HG02588 (cell line): ENCODE results near the gene TANC1.

Experiments
- ATAC-seq: cut with Tn5 transposase; IDR thresholded peaks from one replicate; pipeline ENCODE4 v1.9.1; 2021; ENCODE audit warnings: mild to moderate bottlenecking, moderate library complexity; ENCODE audit not compliant: unreplicated experiment

TANC1 gene

DNA sequence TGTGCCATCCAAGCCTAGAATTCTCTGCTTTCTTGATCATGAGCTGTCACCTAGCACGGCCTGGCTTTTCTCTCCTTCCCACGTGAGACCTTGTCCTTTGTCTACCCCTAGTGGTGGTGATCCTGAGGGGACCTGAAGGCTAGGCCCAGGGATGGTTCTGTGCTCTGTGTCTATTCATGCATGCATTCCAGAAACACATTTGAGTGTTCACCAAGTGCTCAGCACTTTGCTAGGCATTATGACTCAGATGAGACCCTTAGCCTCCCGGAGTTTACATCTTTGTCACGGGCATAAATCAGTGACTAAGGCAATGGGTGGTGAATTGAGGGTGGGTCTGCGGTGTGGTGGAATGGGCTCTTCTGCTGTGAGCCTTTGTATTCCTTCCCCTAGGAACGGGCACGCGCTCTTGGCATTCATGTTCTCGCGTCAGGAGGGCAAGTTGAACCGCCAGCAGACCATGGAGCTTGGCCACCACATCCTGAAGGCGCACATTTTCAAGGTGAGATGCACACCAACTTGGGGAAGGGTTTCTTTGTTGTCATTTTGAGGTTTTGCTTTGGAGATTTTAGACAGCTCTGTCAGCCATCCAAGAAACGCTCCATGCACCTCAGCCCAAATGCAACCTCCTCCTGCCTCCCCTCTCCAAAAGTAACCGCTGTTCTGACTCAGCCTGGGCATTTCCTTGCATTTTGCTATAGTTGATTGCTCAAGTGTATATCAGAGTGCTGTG lies 217.1 kb downstream of the TANC1 start:
- ATAC-seq = no peak

DNA sequence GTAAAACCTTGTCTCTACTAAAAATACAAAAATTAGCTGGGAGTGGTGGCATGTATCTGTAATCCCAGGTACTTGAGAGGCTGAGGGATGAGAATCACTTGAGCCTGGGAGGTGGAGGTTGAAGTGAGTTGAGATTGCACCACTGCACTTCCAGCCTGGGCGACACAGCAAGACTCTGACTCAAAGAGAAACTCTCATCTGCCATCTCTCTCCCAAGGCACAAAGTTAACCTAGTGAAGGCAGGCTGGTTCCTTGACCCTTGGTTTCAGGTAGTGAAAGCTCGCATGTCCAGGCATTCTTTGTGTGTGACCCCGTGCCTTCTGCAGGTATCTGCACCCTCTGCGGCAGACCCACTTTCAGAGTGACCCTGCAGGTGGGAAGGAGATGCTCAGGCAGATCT lies 218.0 kb downstream of the TANC1 start:
- peak; percentile 52 for ATAC-seq

DNA sequence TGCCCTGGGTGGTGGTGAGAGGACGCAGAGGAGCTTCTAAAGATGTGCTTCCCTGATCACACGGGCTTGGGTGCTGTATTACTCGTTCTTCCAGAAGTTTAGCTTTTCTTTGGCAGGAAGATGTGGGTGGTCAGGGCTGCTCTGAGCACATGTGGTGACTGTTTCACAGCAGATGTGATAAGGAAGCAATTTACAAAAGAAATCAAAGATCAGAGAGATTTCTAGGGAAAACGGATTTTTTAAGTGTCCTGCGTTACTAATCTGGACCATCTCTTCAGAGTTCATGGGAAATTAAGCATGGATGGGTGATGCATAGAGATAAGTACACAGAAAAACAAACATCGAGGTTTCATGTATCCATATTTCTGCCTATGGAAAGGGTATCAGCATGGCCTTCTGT lies 218.7 kb downstream of the TANC1 start:
- ATAC-seq = no peak

DNA sequence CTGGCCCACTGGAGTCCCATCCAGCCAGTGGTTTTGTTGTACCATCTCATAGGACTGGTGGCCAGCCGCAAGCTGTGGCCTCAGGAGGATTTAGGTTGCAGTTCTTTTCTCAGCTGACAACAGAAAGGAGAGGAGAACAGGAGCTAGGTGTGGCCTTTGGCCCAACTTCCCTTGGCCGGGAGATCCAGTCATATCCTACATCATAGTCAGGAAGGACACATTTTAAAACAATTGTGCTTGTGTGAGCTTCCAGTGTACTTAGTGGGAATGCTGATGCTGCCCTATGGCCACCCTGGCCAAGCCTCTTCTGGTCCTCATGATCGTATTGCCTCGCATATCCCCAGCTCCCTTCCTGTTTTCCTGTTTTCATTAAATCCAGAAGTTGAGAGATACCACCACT lies 220.0 kb downstream of the TANC1 start:
- ATAC-seq = no peak

DNA sequence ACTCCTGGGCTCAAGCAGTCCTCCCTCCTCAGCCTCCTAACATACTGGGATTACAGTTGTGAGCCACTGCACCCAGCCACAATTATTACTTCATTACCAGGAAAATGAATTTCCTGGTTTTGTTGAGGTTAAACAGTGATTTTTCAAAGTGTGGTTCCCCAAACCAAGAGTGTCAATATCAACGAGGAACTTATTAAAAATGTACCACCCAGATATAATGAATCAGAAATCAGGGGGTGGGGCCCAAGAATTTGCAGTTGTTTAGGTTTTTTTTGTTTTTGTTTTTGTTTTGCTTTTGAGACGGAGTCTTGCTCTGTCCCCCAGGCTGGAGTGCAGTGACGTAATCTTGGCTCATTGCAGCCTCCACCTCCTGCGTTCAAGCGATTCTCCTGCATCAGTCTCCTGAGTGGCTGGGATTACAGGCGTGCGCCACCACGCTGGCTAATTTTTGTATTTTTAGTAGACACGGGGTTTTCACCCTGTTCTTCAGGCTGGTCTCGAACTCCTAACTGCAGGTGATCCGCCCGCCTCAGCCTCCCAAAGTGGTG lies 224.0 kb downstream of the TANC1 start:
- ATAC-seq = no peak

DNA sequence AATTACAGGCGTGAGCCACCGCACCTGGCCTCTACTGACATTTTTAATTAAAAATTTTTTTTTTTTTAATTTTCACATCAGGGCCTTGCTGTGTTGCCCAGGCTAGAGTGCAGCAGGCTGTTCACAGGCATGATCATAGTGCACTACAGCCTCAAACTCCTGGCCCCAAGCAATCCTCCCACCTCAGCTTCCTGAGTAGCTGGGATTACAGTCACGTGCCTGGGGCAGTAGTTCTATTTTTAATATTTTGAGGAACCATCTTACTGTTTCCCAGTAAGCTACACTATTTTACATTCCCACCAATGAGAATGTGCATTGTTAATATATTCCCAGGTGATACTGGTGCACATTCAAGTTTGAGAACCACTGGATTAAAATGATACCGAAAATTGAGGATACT lies 225.4 kb downstream of the TANC1 start:
- no peak for ATAC-seq

DNA sequence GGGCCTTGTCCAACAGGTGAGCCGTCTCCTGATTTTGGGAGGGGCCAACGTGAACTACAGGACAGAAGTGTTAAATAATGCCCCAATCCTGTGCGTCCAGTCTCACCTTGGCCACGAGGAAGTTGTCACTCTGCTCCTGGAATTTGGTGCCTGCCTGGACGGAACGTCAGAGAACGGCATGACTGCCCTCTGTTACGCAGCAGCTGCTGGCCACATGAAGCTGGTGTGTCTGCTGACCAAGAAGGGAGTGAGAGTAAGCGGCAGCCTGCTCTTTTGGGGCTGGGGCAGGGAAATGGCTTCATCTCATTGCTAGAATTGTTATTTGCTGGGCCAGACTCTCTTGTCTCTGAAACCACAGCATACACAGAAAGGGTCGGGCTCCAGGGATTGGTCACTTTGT lies 225.8 kb downstream of the TANC1 start:
- no peak for ATAC-seq

DNA sequence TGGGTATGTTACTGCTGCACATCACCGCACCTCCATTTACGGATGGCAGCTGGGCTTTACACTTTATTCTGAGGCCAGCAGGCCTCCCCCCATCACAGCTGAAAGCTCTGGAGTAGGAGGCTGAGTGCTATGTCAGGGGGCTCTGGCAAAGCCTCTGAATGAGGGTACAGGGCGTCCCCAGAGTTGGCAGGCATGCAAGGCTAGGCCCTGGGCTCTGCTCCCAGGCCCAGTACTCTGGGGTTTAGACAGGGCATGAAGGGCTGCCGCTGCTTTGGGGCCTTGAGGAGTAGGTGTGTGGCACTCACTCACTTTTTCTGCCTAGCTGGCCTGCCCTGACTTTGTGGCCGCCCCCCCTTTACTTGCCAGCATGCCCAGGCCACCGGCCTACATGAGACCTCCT lies 227.3 kb downstream of the TANC1 start:
- ATAC-seq = no peak

DNA sequence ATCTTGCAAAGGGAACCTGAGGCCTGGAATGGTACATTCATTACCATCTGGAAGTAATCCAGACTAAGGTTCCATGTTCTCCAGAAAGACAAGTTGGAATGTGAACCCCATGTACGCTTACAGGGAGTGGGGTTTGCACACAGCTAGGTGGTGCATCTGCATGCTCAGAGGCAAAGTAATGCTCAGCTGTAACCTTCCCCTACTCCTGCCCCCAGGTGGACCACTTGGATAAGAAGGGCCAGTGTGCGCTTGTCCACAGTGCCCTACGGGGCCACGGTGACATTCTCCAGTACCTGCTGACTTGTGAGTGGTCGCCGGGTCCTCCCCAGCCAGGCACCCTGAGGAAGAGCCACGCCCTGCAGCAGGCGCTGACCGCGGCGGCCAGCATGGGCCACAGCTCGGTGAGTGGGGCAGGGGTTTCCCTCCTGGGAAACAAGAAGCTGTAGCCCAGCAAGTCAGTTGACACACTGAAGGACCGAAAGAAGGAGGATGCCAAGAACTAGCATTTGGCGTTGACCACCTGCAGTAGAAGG lies 228.0 kb downstream of the TANC1 start:
- no peak for ATAC-seq

DNA sequence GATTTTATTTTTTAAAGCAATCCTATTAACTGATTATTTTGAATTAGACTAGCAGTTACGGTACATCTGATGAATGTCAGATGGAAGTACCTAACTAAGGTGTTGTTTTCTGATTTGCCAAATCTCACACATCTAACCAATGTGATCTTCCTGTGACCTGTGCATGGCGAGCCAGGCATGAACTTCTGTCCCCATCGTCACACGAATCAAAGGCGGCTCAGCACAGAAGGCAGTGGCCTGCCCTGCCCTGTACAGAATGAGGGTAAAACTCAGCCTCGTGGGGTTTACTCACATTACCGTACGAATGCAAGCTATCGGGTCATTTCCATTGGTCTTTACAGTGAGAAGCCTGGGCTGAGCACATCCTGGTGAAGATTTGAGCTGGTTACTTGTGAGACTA lies 230.8 kb downstream of the TANC1 start:
- no peak for ATAC-seq

DNA sequence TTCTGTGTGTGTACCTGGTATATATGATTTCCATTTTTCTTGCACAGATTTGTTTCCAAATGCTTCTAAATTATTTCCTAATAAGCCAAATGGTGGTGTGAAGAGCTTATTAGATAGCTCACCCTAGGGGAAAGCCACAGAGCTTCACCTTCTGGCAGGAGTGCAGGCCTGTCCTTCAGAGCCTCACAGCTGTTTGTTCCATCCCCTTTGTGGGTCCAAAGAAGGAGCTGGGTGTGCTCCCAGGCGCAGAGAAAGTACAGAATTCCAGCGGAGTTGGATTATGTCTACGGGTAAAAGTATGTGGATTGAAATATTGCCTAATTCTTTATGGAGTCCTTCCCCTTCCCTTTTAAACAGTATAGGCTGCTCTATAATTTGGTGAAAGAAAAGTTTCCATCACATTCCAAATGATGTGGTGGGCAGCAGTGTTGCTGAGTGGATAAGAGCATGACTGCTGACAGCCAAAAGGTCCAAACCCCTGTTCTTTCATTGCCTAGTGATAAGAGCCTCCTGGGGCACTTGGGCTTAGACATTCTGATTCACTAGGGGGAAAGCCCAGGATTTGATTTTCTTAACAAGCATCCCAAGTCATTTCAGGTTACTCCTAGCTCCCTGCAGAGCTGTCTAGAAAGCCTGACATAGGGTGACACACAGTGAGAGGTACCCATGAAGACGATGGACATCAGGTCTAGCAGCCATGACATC lies 231.5 kb downstream of the TANC1 start:
- no peak for ATAC-seq

DNA sequence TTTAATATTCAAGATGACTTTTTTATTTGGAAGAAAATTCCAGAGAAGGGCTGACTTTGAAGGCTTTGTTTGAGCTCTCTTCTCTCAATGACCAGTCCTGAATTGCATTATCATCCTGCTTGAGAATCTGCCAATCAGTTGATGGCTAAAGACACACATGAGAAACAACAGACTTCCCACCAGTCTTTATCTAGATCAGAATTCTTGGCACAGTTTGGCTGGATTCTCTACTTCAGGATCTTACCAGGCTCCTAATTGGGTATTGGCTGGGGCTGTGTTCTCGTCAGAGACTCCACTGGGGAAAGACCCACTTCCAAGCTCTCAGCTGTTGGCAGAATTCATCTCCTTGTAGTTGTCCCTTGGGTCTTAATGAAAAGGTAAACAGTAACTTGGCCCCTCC lies 232.1 kb downstream of the TANC1 start:
- no peak for ATAC-seq

DNA sequence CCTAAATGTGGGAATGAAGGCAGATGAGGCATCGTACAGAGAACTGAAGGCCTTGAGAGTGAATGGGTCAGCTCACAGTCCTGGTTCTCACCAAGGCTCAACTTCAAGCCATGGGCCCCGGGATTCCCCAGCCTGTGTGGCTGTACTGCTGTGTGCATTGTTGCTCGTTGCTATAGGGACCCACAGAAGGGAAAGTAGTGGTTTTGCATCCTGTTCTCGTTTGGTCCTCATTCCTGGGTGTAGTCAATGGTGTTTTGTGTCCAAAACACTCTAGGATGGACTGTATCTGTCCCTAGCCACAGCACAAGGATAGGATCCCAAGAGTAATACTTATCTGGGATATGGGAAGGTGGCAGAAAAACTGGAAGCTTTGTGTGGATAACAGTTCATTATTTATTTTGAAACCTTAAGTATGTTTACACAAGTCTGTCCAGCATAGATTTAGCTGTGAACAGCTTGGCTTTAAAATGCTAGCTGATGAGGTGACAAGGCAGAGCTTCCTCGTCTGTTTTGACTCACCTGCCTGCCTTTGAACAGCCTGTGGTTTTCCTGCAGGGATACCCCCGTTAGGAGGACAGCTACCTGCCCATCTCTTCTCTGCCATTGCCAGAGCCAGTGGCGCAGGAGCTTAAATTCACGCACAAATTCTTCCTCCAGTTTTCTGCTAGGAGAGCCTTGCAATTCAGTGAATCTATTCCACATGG lies 233.1 kb downstream of the TANC1 start:
- peak; percentile 99 for ATAC-seq

DNA sequence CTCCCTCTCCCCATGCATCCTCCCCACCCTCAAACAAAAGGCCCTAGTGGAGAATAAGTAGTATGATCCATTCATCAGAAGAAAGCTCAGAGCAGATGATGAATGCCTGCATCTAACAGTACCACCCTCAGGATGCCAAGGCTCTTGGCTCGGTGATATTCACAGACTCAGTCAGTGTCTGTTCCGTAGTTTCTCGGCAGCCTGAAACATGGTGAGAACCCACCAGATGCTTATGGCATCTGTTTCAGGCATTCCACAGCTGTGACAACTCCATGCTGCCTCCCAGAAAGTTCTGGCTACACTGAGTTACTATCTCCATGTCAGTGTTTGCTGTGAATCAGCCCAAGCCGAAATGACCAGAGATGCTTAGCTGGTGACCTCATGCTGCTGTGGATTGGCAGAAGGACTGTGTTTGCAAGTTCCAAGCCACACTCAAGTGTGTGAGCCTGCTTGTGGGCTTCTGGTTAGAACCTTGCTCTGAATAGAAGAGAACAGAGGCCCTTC lies 234.2 kb downstream of the TANC1 start:
- no peak for ATAC-seq

DNA sequence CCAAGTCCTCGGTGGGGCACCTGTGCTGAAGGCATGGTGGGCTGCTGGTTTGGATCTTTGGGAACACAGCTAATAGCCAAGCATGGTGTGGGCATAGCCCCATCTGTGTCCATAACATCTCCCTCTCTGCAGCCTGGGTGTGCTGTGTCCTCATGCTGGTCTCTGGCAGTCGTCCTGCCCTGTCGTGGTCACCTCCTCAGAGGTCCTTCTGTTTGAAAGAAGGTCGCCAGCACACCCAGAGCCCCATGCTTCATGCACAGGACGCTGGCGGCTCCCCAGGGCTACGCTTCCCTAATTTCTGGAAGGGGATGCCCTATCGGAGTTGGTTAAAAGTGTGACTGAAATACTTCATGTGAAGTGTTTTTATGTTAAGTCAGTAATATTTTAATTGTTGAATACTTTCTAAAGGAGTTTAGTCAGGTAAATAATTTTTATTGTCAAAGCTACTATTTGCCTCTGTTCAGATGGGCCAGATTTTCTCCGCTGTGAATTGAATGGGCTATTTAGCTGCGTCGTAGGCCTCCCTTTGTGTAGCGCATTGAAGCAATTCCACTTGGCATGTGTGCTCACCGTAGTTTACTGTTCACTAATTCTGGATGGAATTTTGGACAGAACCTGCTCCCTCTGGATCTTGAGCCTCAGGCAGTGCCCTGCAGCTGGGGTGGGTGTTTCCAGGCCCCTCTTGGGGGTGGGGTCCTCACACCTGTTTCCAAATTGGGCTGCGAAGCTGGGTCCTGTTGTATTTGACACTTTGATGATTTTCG lies 236.1 kb downstream of the TANC1 start:
- ATAC-seq = no peak

DNA sequence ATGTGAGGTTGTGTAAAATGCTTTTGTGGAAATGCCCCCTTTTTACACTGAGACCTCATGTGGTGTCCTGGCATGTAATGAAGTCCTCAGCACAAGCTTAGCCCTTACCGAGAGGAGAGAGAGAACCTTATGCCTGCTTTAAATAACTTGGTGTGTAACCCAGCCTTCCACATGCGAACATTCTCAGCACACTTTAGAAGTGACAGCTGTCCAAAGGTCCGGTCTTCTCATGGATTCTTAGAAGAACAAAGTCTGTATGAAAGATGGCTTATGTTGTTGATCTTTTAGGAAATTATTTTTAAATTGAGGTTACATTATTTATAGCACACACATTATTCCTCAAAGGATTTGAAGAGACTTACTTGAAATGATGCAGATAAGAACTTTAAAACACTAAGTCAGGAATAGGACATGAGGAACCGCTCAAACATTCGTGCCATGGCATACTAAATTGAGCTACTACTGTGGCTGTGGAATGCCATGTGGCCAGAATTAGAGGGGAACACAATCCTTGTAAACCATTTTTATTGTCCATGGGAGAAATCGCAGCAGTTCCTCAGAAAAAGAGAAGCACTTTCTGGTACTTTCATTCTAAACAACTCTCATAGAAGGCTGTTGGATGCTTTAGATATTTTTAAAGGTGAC lies 238.4 kb downstream of the TANC1 start:
- ATAC-seq = no peak

DNA sequence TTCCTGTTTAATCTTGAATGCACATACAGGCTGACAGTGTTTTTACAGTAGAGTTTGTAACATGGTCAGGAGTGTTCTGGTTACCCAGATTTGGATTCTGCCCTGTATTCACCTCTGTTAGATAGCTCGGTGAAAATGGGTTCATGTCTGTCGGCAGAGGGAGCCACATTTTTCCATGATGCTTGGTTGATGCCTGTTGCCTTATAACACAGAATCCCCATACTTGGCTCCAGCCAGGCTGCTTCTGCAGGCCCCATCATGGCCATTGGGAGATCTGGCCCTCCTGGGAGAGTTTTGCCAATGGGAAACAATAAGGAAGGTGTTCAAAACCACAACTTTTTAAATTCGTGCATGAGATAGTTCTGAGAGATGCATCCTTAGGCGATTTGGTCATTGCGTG lies 240.0 kb downstream of the TANC1 start:
- ATAC-seq = no peak

DNA sequence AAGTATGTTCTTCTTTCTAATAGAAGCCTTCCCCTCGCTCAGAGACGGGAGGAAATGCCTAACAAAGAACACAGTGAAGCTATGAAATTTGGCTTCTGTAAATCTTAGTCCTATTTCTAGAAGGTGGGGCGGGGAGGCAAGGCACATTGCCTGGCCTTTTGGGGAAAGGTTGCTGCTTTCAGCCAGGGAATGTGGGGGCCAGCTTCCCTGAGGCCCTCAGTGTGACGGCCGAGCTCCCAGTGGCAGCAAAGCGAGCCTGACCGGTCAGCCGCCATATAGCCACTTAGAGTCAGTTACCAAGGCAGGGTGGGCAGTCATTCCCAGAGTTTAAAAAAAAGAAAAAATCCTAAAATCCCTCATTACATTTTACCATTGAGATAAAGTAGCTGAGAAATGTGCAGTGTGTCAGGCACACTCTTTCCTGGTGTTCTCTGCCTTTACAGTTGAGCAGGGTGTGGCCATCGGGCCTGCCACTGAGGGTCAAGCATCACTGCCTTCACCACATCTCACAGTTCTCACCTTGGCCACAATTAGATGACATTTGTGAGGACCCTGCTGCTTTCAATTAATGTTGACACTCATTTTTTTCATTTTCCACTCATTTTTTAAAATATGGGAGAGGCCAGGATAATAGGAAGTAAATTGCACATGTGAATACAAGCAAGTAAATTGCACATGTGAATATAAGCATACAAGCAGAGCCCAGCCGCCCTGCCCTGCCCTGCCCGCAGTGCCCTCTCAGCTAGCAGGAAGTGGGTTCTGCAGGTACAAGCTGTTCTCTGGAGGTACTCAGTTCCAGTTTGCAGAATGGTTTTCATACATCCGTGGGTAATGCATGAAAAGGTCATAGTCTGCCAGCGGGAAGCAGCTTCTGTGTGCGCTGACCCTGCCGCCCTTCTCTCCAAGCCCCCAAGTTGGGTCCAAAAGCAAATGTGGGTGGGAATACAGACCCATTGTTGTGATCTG lies 241.2 kb downstream of the TANC1 start:
- peak; percentile 54 for ATAC-seq
